AG09319 (cell line): Measurements from ENCODE around the gene USH2A.

Experiments used
- DNase-seq: peaks from one replicate; pipeline ENCODE4 v3.0.0-alpha.2; 2010; ENCODE audit warnings: low read depth; ENCODE audit errors: extremely low read depth
- TF ChIP-seq, protein P1 (sequence below): IDR thresholded peaks from 2 replicates; pipeline ENCODE4 v1.5.1; 2011; ENCODE audit warnings: low read depth, mild to moderate bottlenecking, inconsistent platforms, low read length, moderate library complexity

USH2A gene

DNA sequence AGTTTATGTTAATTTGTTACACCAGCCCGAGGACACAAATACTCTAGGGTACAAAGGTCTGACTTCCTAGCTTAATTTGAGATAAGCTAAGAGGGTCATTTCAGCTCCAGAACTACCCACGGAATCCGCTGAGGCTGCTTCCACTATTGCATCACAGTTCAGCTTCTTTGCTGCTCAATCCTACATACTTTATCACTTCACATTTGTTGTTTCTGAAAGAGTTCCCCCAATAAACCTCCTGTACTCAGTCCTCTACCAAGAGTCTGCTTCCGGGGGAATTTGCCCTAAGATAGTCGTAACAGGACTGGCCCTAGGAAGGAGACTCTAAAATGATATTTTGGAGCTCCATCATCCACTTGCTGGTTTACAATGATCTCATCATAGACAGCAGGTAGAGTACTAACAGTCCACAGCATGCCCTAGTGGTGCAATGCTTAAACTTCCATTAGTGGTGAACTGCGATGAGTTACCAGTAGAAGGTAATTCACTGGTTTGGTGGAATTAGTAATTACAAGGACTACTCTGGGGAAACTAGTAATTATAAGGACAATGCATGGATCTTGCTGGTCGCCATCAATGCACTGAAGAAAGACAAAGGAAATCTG, 229.3 kb downstream of the USH2A start:
- DNase-seq = no peak
- TF ChIP-seq, protein P1, sequence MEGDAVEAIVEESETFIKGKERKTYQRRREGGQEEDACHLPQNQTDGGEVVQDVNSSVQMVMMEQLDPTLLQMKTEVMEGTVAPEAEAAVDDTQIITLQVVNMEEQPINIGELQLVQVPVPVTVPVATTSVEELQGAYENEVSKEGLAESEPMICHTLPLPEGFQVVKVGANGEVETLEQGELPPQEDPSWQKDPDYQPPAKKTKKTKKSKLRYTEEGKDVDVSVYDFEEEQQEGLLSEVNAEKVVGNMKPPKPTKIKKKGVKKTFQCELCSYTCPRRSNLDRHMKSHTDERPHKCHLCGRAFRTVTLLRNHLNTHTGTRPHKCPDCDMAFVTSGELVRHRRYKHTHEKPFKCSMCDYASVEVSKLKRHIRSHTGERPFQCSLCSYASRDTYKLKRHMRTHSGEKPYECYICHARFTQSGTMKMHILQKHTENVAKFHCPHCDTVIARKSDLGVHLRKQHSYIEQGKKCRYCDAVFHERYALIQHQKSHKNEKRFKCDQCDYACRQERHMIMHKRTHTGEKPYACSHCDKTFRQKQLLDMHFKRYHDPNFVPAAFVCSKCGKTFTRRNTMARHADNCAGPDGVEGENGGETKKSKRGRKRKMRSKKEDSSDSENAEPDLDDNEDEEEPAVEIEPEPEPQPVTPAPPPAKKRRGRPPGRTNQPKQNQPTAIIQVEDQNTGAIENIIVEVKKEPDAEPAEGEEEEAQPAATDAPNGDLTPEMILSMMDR = peak; percentile 20; the same call in 1 of the 2 replicates

DNA sequence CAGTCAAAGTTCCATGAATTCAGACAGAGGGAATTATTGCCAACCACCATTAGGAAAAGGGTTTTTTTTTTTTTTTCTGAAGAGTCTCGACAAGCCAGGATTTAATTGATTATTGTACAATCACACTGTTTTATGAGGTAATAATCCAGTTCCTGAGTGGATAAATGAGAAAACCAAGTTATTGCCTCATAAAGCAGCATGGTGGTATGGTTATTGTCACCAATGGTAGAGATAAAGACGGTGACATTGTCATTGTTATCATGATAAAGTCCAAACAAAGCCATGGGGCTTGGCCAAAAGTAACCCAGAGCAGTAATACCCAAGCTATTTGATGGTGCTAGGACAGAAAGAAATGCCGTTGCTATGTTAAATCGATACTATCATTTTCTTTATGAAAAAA, 232.8 kb downstream of the USH2A start:
- TF ChIP-seq, protein P1 = no peak
- DNase-seq = no peak

DNA sequence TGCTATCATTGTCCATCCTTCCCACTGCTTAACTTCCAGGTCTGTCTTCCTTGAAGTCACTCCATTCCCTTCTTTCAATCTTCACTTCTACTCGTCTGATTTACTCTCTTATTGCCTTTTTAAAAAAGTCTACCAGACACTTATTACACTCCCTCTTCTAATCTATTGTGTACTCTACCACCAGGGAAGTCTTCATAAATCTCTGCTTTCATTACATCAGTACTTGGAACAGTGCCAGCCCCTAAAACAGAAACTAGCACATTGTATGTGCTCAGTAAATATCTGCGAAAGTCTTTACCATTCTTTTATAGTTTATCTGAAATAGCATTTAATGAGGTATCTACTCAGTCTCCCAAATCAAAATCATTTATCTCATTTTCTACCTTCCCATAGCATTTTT, 236.4 kb downstream of the USH2A start:
- DNase-seq = no peak
- TF ChIP-seq, protein P1 = no peak

DNA sequence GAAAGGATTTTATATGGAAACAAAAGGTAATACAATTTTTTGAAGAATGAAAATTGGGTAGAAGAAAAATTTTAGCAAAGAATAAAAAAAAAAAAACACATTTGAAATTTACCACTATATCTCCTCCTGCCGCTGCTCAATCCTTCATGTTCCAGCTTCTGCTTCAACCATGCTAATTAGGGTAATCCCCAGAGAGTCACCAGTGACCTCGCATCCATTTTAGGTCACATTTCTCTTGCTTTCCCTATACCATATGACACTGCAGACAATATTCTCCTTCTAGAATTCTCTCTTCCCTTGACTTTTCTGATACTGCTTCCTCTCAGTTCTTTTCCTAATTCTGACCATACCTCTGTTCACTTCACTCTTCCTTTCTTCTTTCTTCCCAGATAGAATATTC, 237.1 kb downstream of the USH2A start:
- TF ChIP-seq, protein P1 = no peak
- no peak for DNase-seq

DNA sequence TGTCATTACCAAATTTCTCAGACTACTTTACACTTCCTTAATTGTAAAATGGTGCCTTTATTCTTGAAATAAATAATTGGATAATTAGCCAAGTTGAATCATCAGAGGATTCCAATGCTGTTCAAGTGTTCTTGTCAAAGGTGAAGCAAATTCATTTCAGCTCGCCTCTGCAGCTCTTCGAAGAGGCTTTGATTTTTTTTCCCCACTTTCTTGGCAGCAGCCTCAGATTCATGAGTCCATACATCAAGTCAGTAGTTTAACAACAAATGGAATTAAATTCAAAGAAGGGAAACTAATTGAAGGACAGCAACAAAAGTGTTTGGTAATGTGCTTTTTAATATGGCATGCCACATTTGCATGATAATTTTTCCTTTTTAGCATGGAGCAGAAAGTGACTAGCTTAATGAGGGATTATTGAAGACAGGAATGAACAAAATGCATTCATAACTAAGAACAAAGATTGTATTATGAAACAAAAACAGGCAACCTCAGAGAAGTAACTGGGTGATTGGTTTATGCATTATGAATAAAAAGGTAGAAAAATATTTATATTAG, 239.0 kb downstream of the USH2A start:
- no peak for DNase-seq
- TF ChIP-seq, protein P1 = no peak

DNA sequence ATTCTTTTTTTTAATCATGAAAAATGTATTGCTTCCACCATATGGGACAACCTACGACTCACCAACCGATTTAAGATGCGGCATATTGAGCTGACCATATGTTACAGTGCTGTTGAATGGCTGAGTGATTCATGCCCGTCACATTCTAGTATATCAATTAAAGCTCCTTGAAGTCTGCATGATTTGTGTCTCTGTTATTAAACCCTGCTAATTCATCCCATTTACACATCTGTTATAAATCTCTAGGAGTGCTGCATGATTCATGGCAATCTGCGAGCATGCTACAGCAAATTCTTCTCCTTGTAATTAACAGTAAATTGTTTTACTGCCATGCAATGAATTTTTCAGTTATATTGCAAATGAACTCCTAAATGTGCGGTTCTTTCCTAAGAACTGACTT, 239.8 kb downstream of the USH2A start:
- TF ChIP-seq, protein P1 = no peak
- DNase-seq = no peak

DNA sequence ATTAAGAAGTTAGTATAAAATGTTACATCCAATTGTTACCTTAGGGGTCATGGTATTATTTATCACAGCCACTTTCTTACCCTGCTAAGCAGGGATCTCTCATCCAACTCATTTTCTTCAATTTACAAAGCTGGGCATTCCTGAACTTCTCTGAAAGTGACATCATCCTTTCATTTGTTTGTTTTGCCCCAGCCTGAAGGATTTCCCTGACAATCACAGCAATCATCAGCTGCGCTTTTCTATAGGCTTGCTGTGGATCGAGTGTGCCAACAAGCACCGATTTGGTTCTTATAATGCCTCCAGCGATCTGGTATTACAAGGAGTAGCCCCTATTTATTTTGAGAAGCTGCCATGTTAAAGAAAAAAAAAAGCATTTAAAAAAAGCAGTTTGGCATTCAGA, 240.2 kb downstream of the USH2A start:
- TF ChIP-seq, protein P1 = no peak

More for the DNA sequence above, 240.2 kb downstream of the USH2A start:
- DNase-seq = no peak
